Neutrophil (primary cell): Measurements from ENCODE around the gene ZBTB12.
"Not testable (repeated sequence)": the region's sequence is repeated elsewhere in the genome, so short reads cannot be mapped to it uniquely, and the experiment has no call there.

ENCODE experiments used
- H3K27ac ChIP-seq: fragments of 200-600 bp; sonication (generic); 2 replicates; pipeline ENCODE4 v1.5.1; 2016; ENCODE audit warnings: mild to moderate bottlenecking, moderate library complexity
- H3K27me3 ChIP-seq: fragments of 200-600 bp; sonication (generic); 2 replicates; pipeline ENCODE4 v1.6.0; 2016; ENCODE audit warnings: mild to moderate bottlenecking
- H3K36me3 ChIP-seq: fragments of 200-600 bp; sonication (generic); 2 replicates; pipeline ENCODE4 v1.5.1; 2017
- H3K4me1 ChIP-seq, 2 experiments: fragments of 200-600 bp in 1 of 2; sonication (generic) in 1 of 2; 1 replicate in 1 of 2; 2 replicates in 1 of 2; pipeline versions ENCODE4 v1.5.1 to v1.6.1; 2013 to 2016; ENCODE audit warnings: low read depth in 1 of 2, low read length in 1 of 2, mild to moderate bottlenecking in 1 of 2, moderate library complexity in 1 of 2; ENCODE audit not compliant: control insufficient read depth in 1 of 2, insufficient read depth in 1 of 2
- H3K4me3 ChIP-seq, 2 experiments: fragments of 200-600 bp in 1 of 2; sonication (generic) in 1 of 2; 1 replicate in 1 of 2; 2 replicates in 1 of 2; pipeline ENCODE4 v1.5.1; 2013 to 2016; ENCODE audit warnings: low read depth in 1 of 2, low read length in 1 of 2, mild to moderate bottlenecking in 1 of 2, moderate library complexity in 1 of 2
- H3K9me3 ChIP-seq: fragments of 200-600 bp; sonication (generic); 2 replicates; pipeline ENCODE4 v1.5.1; 2016
- CTCF ChIP-seq: fragments of 200-600 bp; sonication (generic); IDR thresholded peaks from 2 replicates; pipeline ENCODE4 v1.5.1; 2016; ENCODE audit warnings: antibody characterized with exemption

The ZBTB12 gene

GRCh38 chr6:31869343-31869742 is 32.5 kb downstream of the ZBTB12 start:
- H3K27ac ChIP-seq: no peak overlapping the region
- no peak for TF ChIP-seq CTCF
- H3K4me1 ChIP-seq: no peaks in the 10 kb centered on the region
- no peaks in the 10 kb centered on the region for H3K36me3 ChIP-seq
- peaks cover 8% of the 10 kb centered on the region for H3K27me3 ChIP-seq
- no peaks in the 10 kb centered on the region for H3K9me3 ChIP-seq
- H3K4me3 ChIP-seq: no peak overlapping the region

GRCh38 chr6:31868658-31868971 is 33.3 kb downstream of the ZBTB12 start:
- not testable (repeated sequence) for H3K27me3 ChIP-seq, H3K9me3 ChIP-seq, H3K4me3 ChIP-seq, H3K27ac ChIP-seq, H3K4me1 ChIP-seq, H3K36me3 ChIP-seq

GRCh38 chr6:31865205-31866118 is 36.4 kb downstream of the ZBTB12 start:
- TF ChIP-seq CTCF: no peak
- peaks cover 5% of the 10 kb centered on the region for H3K36me3 ChIP-seq
- H3K27ac ChIP-seq: no peak overlapping the region
- peaks cover 8% of the 10 kb centered on the region for H3K27me3 ChIP-seq
- H3K4me1 ChIP-seq: peaks cover 22% of the 10 kb centered on the region in 2 experiments
- H3K4me3 ChIP-seq: no peak overlapping the region
- no peaks in the 10 kb centered on the region for H3K9me3 ChIP-seq

- no peaks in the 10 kb centered on the region for H3K9me3 ChIP-seq
- H3K36me3 ChIP-seq: peaks cover 11% of the 10 kb centered on the region
- peaks cover 22% of the 10 kb centered on the region in 2 experiments for H3K4me1 ChIP-seq
- H3K27ac ChIP-seq: no peak overlapping the region
- H3K4me3 ChIP-seq: no peak overlapping the region
- TF ChIP-seq CTCF: no peak
- H3K27me3 ChIP-seq: peaks cover 8% of the 10 kb centered on the region
Observed at GRCh38 chr6:31864818-31865204, 37.1 kb downstream of the ZBTB12 start.

GRCh38 chr6:31864123-31864562 is 37.7 kb downstream of the ZBTB12 start:
- peak overlapping the region; percentile 81 to 97 for H3K4me3 ChIP-seq
- not testable (repeated sequence) for H3K27ac ChIP-seq, H3K9me3 ChIP-seq

GRCh38 chr6:31862344-31863235 is 39.3 kb downstream of the ZBTB12 start, which contains the start of gene NEU1:
NEU1 (minus strand) TSS chr6:31862821; CDS start chr6:31862776, 45 bp downstream.
- Histone ChIP-seq H3K4me3 (peak within 1 kb of the TSS; percentile 81 to 97), H3K36me3 (peaks cover 33% of the 10 kb centered on the region), H3K27ac (peak within 1 kb of the TSS; percentile 84), H3K4me1 (peaks cover 22% of the 10 kb centered on the region in 2 experiments), H3K27me3 (no peaks in the 10 kb centered on the region), H3K9me3 (no peaks in the 10 kb centered on the region)
- no peak for TF ChIP-seq CTCF

More at GRCh38 chr6:31864123-31864562, 37.7 kb downstream of the ZBTB12 start:
- H3K27me3 ChIP-seq: not testable (repeated sequence)
- Histone ChIP-seq H3K4me1 (peaks cover 22% of the 10 kb centered on the region in 2 experiments), H3K36me3 (peaks cover 18% of the 10 kb centered on the region)
